Measurements from ENCODE around the gene NF2. TPM values are rescaled to one million over a fixed set of nuclear protein-coding genes. Genes with fewer than 3 reads are reported as not detected.

Gene NF2
- total and polyA plus RNA-seq, 4 donors = 8.9 to 49.7 (median 16.3) TPM

Small RNA genes lying within 50 kb of the gene (small RNA-seq; reads per million reads assigned to genes)
- gene AC004882.2 (ENCODE audit: low replicate concordance) = not detected

Other genes starting within 250 kb of the NF2 start
- gene AP1B1, start 215.1 kb upstream of the NF2 start, total RNA-seq = 10 to 100 TPM; 37.1 to 97.9 TPM
- 10 to 100 TPM; 32.7 to 62.9 TPM for gene AP1B1, start 215.1 kb upstream of the NF2 start, polyA plus RNA-seq
- gene RFPL1, start 165.1 kb upstream of the NF2 start, total RNA-seq = not detected
- not detected for gene RFPL1, start 165.1 kb upstream of the NF2 start, polyA plus RNA-seq
- under 1 TPM; 0.61 to 0.71 TPM for gene NEFH, start 123.4 kb upstream of the NF2 start, total RNA-seq
- under 1 TPM; 0.22 to 0.50 TPM for gene NEFH, start 123.4 kb upstream of the NF2 start, polyA plus RNA-seq
- 10 to 100 TPM; 34.3 to 51.8 TPM for gene THOC5, start 49.9 kb upstream of the NF2 start, total RNA-seq
- 10 to 100 TPM; 21.0 to 21.4 TPM for gene THOC5, start 49.9 kb upstream of the NF2 start, polyA plus RNA-seq
- 10 to 100 TPM; 24.6 to 35.2 TPM for gene NIPSNAP1, start 22.5 kb upstream of the NF2 start, total RNA-seq
- gene NIPSNAP1, start 22.5 kb upstream of the NF2 start, polyA plus RNA-seq = 10 to 100 TPM; 19.0 to 23.2 TPM
- gene CABP7, start 116.4 kb downstream of the NF2 start, total RNA-seq = under 1 TPM in 1 of 2 donors, not detected in 1; 0.06 TPM
- gene CABP7, start 116.4 kb downstream of the NF2 start, polyA plus RNA-seq = under 1 TPM; 0.05 to 0.12 TPM
- 10 to 100 TPM; 11.2 to 23.7 TPM for gene ZMAT5, start 163.4 kb downstream of the NF2 start, total RNA-seq
- gene ZMAT5, start 163.4 kb downstream of the NF2 start, polyA plus RNA-seq = 10 to 100 TPM; 27.1 to 32.5 TPM
- gene UQCR10, start 163.7 kb downstream of the NF2 start, total RNA-seq = 10 to 100 TPM; 67.5 to 92.4 TPM
- 100 to 1,000 TPM; 174 to 290 TPM for gene UQCR10, start 163.7 kb downstream of the NF2 start, polyA plus RNA-seq
- gene ASCC2, start 234.6 kb downstream of the NF2 start, total RNA-seq = 10 to 100 TPM; 38.6 to 61.6 TPM
- gene ASCC2, start 234.6 kb downstream of the NF2 start, polyA plus RNA-seq = 10 to 100 TPM; 46.5 to 60.8 TPM

Measured in lung (tissue), 5 donors.